Lower leg skin (tissue), 4 donors: Measurements from ENCODE around the gene RPS19. TPM values are rescaled to one million over a fixed set of nuclear protein-coding genes. Genes with fewer than 3 reads are reported as not detected.

Source experiments
- DNase-seq, 2 donors: peaks; one replicate each; pipeline ENCODE4 v3.0.0-alpha.2; 2019; ENCODE audit warnings: low spot score in 2 of 2
- H3K4me3 ChIP-seq: fragments of 200-600 bp; sonication (generic); 2 replicates; pipeline ENCODE4 v1.5.1; 2017; ENCODE audit warnings: mild to moderate bottlenecking, low read depth; ENCODE audit not compliant: poor library complexity, severe bottlenecking
- CTCF ChIP-seq, 3 donors: fragments of 450-650 bp; IDR thresholded peaks; one replicate each; pipeline ENCODE4 v1.5.1; 2016; ENCODE audit warnings: antibody characterized with exemption in 3 of 3, mild to moderate bottlenecking in 3 of 3, moderate library complexity in 2 of 3
- POLR2A ChIP-seq, 2 donors: fragments of 450-650 bp; IDR thresholded peaks; one replicate each; pipeline ENCODE4 v1.6.1; 2016 to 2017; ENCODE audit warnings: antibody characterized with exemption in 2 of 2, mild to moderate bottlenecking in 1 of 2, moderate library complexity in 1 of 2
- WGBS, 2 donors: methylation state at CpG; one replicate each; pipeline ENCODE4 v1.1.5; 2018; 5-methylcytosine and 5-hydroxymethylcytosine counted together
- intact Hi-C: fragments of 100-400 bp; cut with DNase I; formaldehyde crosslinking; loops from one replicate; pipeline ENCODE4 v1.15.0; 2023; ENCODE audit warnings: low total_unique reads
- total RNA-seq, 4 donors: library from RNA; depleted of rRNA; stranded (reverse); fragments of >200 nt; gene quantifications; one replicate each; pipeline ENCODE4 v1.1.0, GENCODE V29; 2016

Gene RPS19
- total RNA-seq, 4 donors from 2014 or later: 1,327 to 3,048 (median 2,121) TPM

- intact Hi-C loops: no loop called here
- no peak overlapping the region for H3K4me3 ChIP-seq
- DNase-seq: no peak
- 65 to 75% methylated on average over 7 of the region's 7 CpGs for WGBS, 2 donors
- TF ChIP-seq CTCF (IDR thresholded peaks at IDR 0.05) (no peak), POLR2A (IDR thresholded peaks at IDR 0.05) (no peak)
Measured at GRCh38 chr19:41843371-41843770, 16.7 kb upstream of the RPS19 start.

- intact Hi-C loops: no loop called here
- DNase-seq: no peak
- WGBS, 2 donors: 78 to 79% methylated on average over 30 of the region's 30 CpGs
- H3K4me3 ChIP-seq: no peak within 1 kb of the TSS
- no peak for TF ChIP-seq CTCF (IDR thresholded peaks at IDR 0.05)
- TF ChIP-seq POLR2A (IDR thresholded peaks at IDR 0.05): no peak
Measured at GRCh38 chr19:41844601-41845000, 15.5 kb upstream of the RPS19 start, which contains the start of gene LYPD4. TSS of gene LYPD4 (minus strand) at chr19:41844683. CDS start at chr19:41839285, 5,398 bp downstream.

- no peak for DNase-seq
- no peak within 1 kb of the TSS for H3K4me3 ChIP-seq
- TF ChIP-seq CTCF (IDR thresholded peaks at IDR 0.05): no peak
- no peak for TF ChIP-seq POLR2A (IDR thresholded peaks at IDR 0.05)
- 89 to 97% methylated on average over 3 of the region's 3 CpGs for WGBS, 2 donors
- intact Hi-C loops: no loop called here
Measured at GRCh38 chr19:41845001-41845050, 15.2 kb upstream of the RPS19 start, which contains the start of gene DMRTC2. TSS of gene DMRTC2 (plus strand) at chr19:41845042. CDS start at chr19:41847429, 2,387 bp downstream.

GRCh38 chr19:41845051-41845590 lies 14.9 kb upstream of the RPS19 start:
- 89 to 90% methylated on average over 23 of the region's 23 CpGs for WGBS, 2 donors
- DNase-seq: no peak
- intact Hi-C loops: no loop called here
- H3K4me3 ChIP-seq: no peak overlapping the region
- TF ChIP-seq POLR2A (IDR thresholded peaks at IDR 0.05) (no peak), CTCF (IDR thresholded peaks at IDR 0.05) (no peak)

- no peak overlapping the region for H3K4me3 ChIP-seq
- DNase-seq: no peak
- TF ChIP-seq CTCF (IDR thresholded peaks at IDR 0.05) (no peak), POLR2A (IDR thresholded peaks at IDR 0.05) (no peak)
- intact Hi-C loops: no loop called here
- 89 to 92% methylated on average over 19 of the region's 19 CpGs for WGBS, 2 donors
Measured at GRCh38 chr19:41847351-41848105, 12.5 kb upstream of the RPS19 start.

- 90 to 91% methylated on average over 6 of the region's 6 CpGs for WGBS, 2 donors
- DNase-seq: no peak
- no peak overlapping the region for H3K4me3 ChIP-seq
- intact Hi-C loops: no loop called here
- TF ChIP-seq CTCF (IDR thresholded peaks at IDR 0.05) (no peak), POLR2A (IDR thresholded peaks at IDR 0.05) (no peak)
Measured at GRCh38 chr19:41848666-41849065, 11.4 kb upstream of the RPS19 start.
